SK-N-SH treated with all-trans-retinoic acid at 6 μM for 48 hours (cell line): Measurements from ENCODE around the gene RASGEF1C.

Experiments used
- ATAC-seq: fragments of 200-7000 bp; cut with Tn5 transposase; 3 replicates; pipeline ENCODE4 v1.9.1; 2020; ENCODE audit warnings: mild to moderate bottlenecking, moderate library complexity
- ARNTL ChIP-seq: fragments of 450-650 bp; formaldehyde crosslinking; IDR thresholded peaks from 2 replicates; pipeline ENCODE4 v1.5.0; 2020; ENCODE audit warnings: low read depth, mild to moderate bottlenecking, moderate library complexity, borderline replicate concordance
- BACH2 ChIP-seq: fragments of 250-450 bp; sonication (Bioruptor Pico); IDR thresholded peaks from 2 replicates; pipeline ENCODE4 v1.9.0; 2021; ENCODE audit warnings: mild to moderate bottlenecking, borderline replicate concordance
- CSDC2 ChIP-seq: fragments of 250-450 bp; sonication (Bioruptor Pico); IDR thresholded peaks from 2 replicates; pipeline ENCODE4 v1.5.0; 2020; ENCODE audit warnings: mild to moderate bottlenecking, moderate library complexity
- CSRNP3 ChIP-seq: fragments of 250-450 bp; sonication (Bioruptor Pico); IDR thresholded peaks from 2 replicates; pipeline ENCODE4 v1.5.1; 2021; ENCODE audit warnings: mild to moderate bottlenecking, moderate library complexity
- ESRRG ChIP-seq: fragments of 250-450 bp; sonication (Bioruptor Pico); IDR thresholded peaks from 2 replicates; pipeline ENCODE4 v1.6.1; 2021; ENCODE audit warnings: mild to moderate bottlenecking
- GLIS3 ChIP-seq: fragments of 250-450 bp; sonication (Bioruptor Pico); IDR thresholded peaks from 2 replicates; pipeline ENCODE4 v1.5.0; 2020; ENCODE audit warnings: mild to moderate bottlenecking, moderate library complexity
- OSR1 ChIP-seq: fragments of 250-450 bp; sonication (Bioruptor Pico); IDR thresholded peaks from 2 replicates; pipeline ENCODE4 v1.8.0; 2022; ENCODE audit warnings: moderate library complexity, mild to moderate bottlenecking, inconsistent platforms
- PPARA ChIP-seq: fragments of 250-450 bp; sonication (Bioruptor Pico); IDR thresholded peaks from 2 replicates; pipeline ENCODE4 v1.5.0; 2020; ENCODE audit warnings: mild to moderate bottlenecking, borderline replicate concordance
- RARB ChIP-seq: fragments of 250-450 bp; sonication (Bioruptor Pico); IDR thresholded peaks from 2 replicates; pipeline ENCODE4 v1.8.0; 2021; ENCODE audit warnings: mild to moderate bottlenecking, moderate library complexity
- SNAI2 ChIP-seq: fragments of 250-450 bp; sonication (Bioruptor Pico); IDR thresholded peaks from 2 replicates; pipeline ENCODE4 v1.5.0; 2020; ENCODE audit warnings: mild to moderate bottlenecking, moderate library complexity
- TCF4 ChIP-seq: fragments of 250-450 bp; sonication (Bioruptor Pico); IDR thresholded peaks from 2 replicates; pipeline ENCODE4 v1.8.0; 2021; ENCODE audit warnings: mild to moderate bottlenecking, moderate library complexity, borderline replicate concordance
- TOX ChIP-seq: fragments of 250-450 bp; sonication (Bioruptor Pico); IDR thresholded peaks from 2 replicates; pipeline ENCODE4 v1.8.0; 2021; ENCODE audit warnings: mild to moderate bottlenecking, moderate library complexity, borderline replicate concordance
- ZC3H10 ChIP-seq: fragments of 250-450 bp; sonication (Bioruptor Pico); IDR thresholded peaks from 2 replicates; pipeline ENCODE4 v1.5.1; 2021; ENCODE audit warnings: mild to moderate bottlenecking, moderate library complexity
- ZFP3 ChIP-seq: fragments of 250-450 bp; sonication (Bioruptor Pico); IDR thresholded peaks from 2 replicates; pipeline ENCODE4 v1.5.0; 2020; ENCODE audit warnings: mild to moderate bottlenecking, moderate library complexity
- ZFP30 ChIP-seq: fragments of 450-650 bp; formaldehyde crosslinking; IDR thresholded peaks from 2 replicates; pipeline ENCODE4 v1.5.0; 2022; ENCODE audit warnings: mild to moderate bottlenecking, moderate library complexity
- ZNF565 ChIP-seq: fragments of 450-650 bp; formaldehyde crosslinking; conservative IDR thresholded peaks from 2 replicates; pipeline ENCODE4 v1.5.0; 2020; ENCODE audit warnings: low read depth, mild to moderate bottlenecking, moderate library complexity
- ZNF70 ChIP-seq: fragments of 450-650 bp; formaldehyde crosslinking; IDR thresholded peaks from 2 replicates; pipeline ENCODE4 v1.5.0; 2020; ENCODE audit warnings: mild to moderate bottlenecking, moderate library complexity
- ZNF8 ChIP-seq: fragments of 450-650 bp; formaldehyde crosslinking; IDR thresholded peaks from 2 replicates; pipeline ENCODE4 v1.5.0; 2020; ENCODE audit warnings: mild to moderate bottlenecking, moderate library complexity
- TF ChIP-seq, protein P1 (sequence below): fragments of 250-450 bp; sonication (Bioruptor Pico); IDR thresholded peaks from 2 replicates; pipeline ENCODE4 v1.5.0; 2020; ENCODE audit warnings: mild to moderate bottlenecking, moderate library complexity
- TF ChIP-seq, protein P2 (sequence below): fragments of 250-450 bp; sonication (Bioruptor Pico); IDR thresholded peaks from 2 replicates; pipeline ENCODE4 v1.8.0; 2021; ENCODE audit warnings: low read depth, mild to moderate bottlenecking, moderate library complexity, borderline replicate concordance
- TF ChIP-seq, protein P3 (sequence below): fragments of 250-450 bp; sonication (Bioruptor Pico); IDR thresholded peaks from 2 replicates; pipeline ENCODE4 v1.5.1; 2020; ENCODE audit warnings: low read depth, mild to moderate bottlenecking, moderate library complexity

The RASGEF1C gene

DNA sequence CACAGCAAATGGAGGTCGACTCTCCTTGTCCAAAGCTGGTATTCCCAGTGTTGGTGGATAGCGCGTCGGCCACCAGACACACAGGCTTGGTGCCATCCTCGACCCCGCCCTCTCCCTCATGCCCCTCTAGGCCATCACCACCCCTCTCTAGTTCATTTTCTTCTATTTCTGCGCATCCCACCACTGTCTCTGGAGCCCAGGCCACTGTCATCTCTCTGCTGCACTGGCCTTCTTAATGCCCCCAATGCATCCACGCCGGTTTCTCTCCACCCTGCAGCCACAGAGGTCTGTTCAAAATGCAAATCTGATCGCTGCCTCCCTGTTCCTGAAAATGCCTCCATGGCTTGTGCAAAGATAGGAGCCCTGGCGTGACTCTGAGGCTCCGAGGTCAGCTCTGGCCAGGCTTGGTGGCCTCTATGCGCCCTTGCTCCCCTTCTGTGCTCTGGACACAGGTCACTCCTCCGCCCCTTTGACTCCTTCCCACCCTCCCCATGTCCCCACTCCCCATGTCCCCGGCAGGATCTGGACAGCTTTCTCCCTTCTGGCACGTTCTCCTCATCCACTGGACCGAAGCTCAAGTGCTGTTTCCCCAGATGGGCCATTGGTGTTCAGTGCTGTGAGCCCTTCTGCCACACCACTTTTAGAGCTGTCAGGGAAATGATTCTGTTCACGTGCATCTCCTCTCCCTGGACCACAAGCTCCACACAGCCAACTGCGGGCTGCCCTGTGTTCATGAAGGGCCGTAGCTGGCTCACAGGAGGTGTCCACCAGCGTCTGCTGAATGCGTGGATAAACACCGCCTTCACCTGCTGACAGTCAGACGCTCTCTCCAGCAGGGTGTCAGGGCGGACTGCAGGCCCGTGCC, 77.9 kb downstream of the RASGEF1C start:
- no peak for ATAC-seq

GRCh38 chr5:180130291-180130869, 78.6 kb downstream of the RASGEF1C start:
- no peak for ATAC-seq

More for the DNA sequence above, 77.9 kb downstream of the RASGEF1C start:
- no peak for TF ChIP-seq ZNF70 (CRISPR knock-in tag)
- TF ChIP-seq GLIS3 (CRISPR knock-in tag), result no peak
- TF ChIP-seq ARNTL, result no peak
- no peak for TF ChIP-seq ZFP30 (CRISPR knock-in tag)
- TF ChIP-seq, protein P1, sequence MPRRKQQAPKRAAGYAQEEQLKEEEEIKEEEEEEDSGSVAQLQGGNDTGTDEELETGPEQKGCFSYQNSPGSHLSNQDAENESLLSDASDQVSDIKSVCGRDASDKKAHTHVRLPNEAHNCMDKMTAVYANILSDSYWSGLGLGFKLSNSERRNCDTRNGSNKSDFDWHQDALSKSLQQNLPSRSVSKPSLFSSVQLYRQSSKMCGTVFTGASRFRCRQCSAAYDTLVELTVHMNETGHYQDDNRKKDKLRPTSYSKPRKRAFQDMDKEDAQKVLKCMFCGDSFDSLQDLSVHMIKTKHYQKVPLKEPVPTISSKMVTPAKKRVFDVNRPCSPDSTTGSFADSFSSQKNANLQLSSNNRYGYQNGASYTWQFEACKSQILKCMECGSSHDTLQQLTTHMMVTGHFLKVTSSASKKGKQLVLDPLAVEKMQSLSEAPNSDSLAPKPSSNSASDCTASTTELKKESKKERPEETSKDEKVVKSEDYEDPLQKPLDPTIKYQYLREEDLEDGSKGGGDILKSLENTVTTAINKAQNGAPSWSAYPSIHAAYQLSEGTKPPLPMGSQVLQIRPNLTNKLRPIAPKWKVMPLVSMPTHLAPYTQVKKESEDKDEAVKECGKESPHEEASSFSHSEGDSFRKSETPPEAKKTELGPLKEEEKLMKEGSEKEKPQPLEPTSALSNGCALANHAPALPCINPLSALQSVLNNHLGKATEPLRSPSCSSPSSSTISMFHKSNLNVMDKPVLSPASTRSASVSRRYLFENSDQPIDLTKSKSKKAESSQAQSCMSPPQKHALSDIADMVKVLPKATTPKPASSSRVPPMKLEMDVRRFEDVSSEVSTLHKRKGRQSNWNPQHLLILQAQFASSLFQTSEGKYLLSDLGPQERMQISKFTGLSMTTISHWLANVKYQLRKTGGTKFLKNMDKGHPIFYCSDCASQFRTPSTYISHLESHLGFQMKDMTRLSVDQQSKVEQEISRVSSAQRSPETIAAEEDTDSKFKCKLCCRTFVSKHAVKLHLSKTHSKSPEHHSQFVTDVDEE (CRISPR knock-in tag), result no peak
- no peak for TF ChIP-seq ZNF565 (CRISPR knock-in tag)
- TF ChIP-seq ESRRG (CRISPR knock-in tag), result no peak
- TF ChIP-seq OSR1, result no peak
- no peak for TF ChIP-seq ZC3H10 (CRISPR knock-in tag)

DNA sequence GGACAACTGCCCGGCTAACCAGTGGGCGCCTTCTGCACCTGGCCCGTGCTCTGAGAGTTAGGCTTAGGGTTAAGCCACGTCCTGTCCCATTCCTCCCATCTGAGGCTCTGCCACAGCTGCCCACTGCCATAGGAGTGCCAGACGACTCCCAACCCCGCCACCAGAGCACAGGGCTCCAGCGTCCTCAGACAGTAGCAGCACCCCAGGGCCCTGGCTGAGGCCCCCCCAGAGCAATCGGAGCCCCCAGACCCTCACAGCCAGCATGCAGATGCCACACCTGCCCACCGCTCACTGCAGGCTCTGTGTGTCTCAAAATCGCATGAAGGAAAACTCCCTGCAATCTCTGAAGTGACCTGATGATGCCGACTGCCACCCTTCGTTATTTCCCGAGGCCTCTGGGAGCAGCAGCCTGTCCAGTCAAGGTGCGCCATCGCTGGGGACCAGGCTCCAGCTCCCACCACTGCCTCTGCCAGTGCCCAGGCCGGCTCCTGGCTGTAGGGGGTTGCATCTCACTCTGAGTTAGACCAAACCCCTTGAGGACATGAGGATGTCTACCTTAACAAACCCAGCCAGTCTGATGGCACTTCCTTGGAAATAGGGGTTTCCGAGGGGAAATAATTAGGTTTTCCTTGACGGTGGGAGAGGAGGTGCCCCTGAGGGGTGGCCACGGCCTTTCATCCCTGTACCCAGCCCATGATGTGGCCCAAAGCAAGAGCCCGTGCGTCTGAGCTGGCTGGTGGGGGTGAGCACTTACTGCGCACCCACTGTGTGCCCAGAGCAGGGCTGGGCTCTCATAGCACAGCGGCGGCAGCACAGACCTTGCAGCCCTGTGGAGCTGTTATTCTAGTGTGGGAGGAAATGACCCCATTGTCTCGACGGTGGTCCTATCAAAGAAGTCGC, 79.5 kb downstream of the RASGEF1C start:
- TF ChIP-seq, protein P2, sequence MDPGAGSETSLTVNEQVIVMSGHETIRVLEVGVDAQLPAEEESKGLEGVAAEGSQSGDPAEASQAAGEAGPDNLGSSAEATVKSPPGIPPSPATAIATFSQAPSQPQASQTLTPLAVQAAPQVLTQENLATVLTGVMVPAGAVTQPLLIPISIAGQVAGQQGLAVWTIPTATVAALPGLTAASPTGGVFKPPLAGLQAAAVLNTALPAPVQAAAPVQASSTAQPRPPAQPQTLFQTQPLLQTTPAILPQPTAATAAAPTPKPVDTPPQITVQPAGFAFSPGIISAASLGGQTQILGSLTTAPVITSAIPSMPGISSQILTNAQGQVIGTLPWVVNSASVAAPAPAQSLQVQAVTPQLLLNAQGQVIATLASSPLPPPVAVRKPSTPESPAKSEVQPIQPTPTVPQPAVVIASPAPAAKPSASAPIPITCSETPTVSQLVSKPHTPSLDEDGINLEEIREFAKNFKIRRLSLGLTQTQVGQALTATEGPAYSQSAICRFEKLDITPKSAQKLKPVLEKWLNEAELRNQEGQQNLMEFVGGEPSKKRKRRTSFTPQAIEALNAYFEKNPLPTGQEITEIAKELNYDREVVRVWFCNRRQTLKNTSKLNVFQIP, result no peak
- TF ChIP-seq BACH2 (CRISPR knock-in tag), result no peak
- TF ChIP-seq ZFP3 (CRISPR knock-in tag), result no peak
- no peak for TF ChIP-seq CSRNP3
- no peak for TF ChIP-seq CSDC2 (CRISPR knock-in tag)
- no peak for TF ChIP-seq GLIS3 (CRISPR knock-in tag)
- ATAC-seq, result no peak

More at GRCh38 chr5:180130291-180130869, 78.6 kb downstream of the RASGEF1C start:
- TF ChIP-seq ESRRG (CRISPR knock-in tag) (no peak), SNAI2 (no peak), RARB (CRISPR knock-in tag) (no peak), PPARA (CRISPR knock-in tag) (no peak), TCF4 (CRISPR knock-in tag) (no peak), CSDC2 (CRISPR knock-in tag) (no peak), ZFP30 (CRISPR knock-in tag) (no peak), ZNF8 (no peak), BACH2 (CRISPR knock-in tag) (no peak), GLIS3 (CRISPR knock-in tag) (no peak), ZNF565 (CRISPR knock-in tag) (no peak), TOX (no peak)
- TF ChIP-seq, protein P2, result no peak
- TF ChIP-seq, protein P3, sequence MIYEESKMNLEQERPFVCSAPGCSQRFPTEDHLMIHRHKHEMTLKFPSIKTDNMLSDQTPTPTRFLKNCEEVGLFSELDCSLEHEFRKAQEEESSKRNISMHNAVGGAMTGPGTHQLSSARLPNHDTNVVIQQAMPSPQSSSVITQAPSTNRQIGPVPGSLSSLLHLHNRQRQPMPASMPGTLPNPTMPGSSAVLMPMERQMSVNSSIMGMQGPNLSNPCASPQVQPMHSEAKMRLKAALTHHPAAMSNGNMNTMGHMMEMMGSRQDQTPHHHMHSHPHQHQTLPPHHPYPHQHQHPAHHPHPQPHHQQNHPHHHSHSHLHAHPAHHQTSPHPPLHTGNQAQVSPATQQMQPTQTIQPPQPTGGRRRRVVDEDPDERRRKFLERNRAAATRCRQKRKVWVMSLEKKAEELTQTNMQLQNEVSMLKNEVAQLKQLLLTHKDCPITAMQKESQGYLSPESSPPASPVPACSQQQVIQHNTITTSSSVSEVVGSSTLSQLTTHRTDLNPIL (CRISPR knock-in tag), result no peak
